ENCODE results near the gene LRRC55. TPM values are rescaled to one million over a fixed set of nuclear protein-coding genes. Genes with fewer than 3 reads are reported as not detected.

LRRC55 gene
- total RNA-seq, 3 donors from 2014 or later, result not detected

DNA sequence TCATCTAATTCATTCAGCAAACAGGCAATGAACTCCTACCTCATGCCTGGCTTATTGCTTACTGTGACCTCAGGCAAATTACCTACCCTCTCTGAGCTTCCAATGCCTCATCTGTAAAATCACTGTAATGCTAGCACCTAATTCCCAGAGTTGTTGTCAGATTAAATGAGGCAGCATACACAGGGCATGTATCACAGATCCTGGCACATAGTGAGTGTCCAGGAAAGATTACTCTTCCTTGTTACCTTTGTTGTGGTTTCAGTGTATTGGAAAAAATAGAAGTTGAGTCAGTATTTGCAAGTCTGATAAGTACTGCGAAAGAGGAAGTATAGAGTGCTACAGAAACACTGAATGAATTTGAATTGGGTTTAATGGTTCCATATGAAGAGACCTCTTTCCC lies 26.4 kb upstream of the LRRC55 start:
- Histone ChIP-seq H3K36me3 (no peaks in the 10 kb centered on the region), H3K4me3 (no peak overlapping the region), H3K9me3 (no peaks in the 10 kb centered on the region), H3K27me3 (peaks cover 0 to 6% of the 10 kb centered on the region in 2 donors), H3K4me1 (no peaks in the 10 kb centered on the region), H3K27ac (no peak overlapping the region)
- no peak for DNase-seq (ENCODE audit: low spot score in 2 of 2)
- TF ChIP-seq, protein P1, sequence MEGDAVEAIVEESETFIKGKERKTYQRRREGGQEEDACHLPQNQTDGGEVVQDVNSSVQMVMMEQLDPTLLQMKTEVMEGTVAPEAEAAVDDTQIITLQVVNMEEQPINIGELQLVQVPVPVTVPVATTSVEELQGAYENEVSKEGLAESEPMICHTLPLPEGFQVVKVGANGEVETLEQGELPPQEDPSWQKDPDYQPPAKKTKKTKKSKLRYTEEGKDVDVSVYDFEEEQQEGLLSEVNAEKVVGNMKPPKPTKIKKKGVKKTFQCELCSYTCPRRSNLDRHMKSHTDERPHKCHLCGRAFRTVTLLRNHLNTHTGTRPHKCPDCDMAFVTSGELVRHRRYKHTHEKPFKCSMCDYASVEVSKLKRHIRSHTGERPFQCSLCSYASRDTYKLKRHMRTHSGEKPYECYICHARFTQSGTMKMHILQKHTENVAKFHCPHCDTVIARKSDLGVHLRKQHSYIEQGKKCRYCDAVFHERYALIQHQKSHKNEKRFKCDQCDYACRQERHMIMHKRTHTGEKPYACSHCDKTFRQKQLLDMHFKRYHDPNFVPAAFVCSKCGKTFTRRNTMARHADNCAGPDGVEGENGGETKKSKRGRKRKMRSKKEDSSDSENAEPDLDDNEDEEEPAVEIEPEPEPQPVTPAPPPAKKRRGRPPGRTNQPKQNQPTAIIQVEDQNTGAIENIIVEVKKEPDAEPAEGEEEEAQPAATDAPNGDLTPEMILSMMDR (IDR thresholded peaks at IDR 0.05), result no peak
- TF ChIP-seq POLR2AphosphoS5 (IDR thresholded peaks at IDR 0.05) (no peak), POLR2A (IDR thresholded peaks at IDR 0.05) (no peak)
- intact Hi-C loops (cut with DNase I; ENCODE audit: low total_unique reads), result no loop called here

DNA sequence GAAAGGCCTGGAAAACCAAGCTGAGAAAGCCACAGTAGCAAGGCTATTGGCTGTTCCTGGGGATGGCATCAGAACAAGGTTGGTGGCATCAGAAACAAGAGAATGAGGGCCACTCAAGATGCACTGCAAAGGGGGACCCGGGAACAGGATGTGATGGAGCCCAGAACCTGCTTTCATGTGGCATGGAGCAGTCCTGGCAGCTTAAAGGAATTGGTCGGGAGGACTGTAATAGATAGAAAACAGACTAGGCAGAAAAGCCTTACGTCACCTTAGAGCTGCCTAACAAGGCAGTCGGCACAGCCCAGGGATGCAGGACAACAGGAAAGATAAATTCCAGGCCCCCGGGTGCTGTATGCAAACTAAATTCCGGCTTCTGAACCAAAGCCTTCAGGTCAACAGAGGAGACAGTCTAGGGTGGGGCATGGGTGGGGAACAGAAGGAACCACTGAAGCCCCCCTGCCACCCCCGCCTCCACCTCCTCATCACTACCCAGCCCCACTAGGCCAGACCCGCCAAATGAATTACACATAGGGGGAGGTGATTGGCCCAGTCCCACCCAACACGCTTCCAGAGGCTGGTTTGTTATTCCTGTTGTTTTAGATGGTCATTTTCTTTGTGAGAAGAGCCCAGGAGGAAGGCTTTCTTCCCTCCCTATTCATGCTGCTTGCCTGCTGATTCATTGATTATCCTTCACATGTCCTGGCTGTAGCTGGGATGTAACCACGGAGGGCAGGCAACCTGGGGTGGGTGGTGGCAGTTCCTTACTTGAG lies 25.7 kb upstream of the LRRC55 start:
- Histone ChIP-seq H3K36me3 (no peaks in the 10 kb centered on the region), H3K27me3 (peaks cover 0 to 6% of the 10 kb centered on the region in 2 donors), H3K9me3 (no peaks in the 10 kb centered on the region), H3K4me1 (no peaks in the 10 kb centered on the region), H3K27ac (no peak overlapping the region), H3K4me3 (no peak overlapping the region)
- TF ChIP-seq POLR2AphosphoS5 (IDR thresholded peaks at IDR 0.05) (no peak), POLR2A (IDR thresholded peaks at IDR 0.05) (no peak)
- TF ChIP-seq, protein P1 (IDR thresholded peaks at IDR 0.05), result no peak
- DNase-seq (ENCODE audit: low spot score in 2 of 2), result no peak
- intact Hi-C loops (cut with DNase I; ENCODE audit: low total_unique reads), result no loop called here

DNA sequence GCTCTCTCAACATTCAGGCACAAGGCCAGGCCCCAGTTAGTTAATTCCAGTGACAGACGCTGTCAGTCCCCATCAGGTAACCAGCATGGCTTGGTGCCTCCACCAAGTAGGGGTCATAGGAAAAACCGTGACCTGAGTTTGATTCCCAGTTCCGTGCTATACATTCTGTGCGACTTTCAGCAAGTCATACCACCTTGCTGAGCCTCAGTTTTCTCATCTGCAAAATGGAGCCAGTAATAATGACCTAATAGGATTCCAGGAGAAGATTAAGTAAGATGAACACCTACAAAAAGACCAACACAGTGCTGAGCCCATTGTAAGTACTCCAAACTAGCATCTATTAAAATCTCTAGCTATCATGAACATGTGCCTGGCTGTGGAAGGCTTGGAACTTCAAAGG lies 24.8 kb upstream of the LRRC55 start:
- H3K4me1 ChIP-seq, result no peaks in the 10 kb centered on the region
- no peaks in the 10 kb centered on the region for H3K9me3 ChIP-seq
- no peak for DNase-seq (ENCODE audit: low spot score in 2 of 2)
- TF ChIP-seq POLR2AphosphoS5 (IDR thresholded peaks at IDR 0.05) (no peak), POLR2A (IDR thresholded peaks at IDR 0.05) (no peak)
- TF ChIP-seq, protein P1 (IDR thresholded peaks at IDR 0.05), result no peak
- no peak overlapping the region for H3K4me3 ChIP-seq
- H3K27ac ChIP-seq, result no peak overlapping the region
- intact Hi-C loops (cut with DNase I; ENCODE audit: low total_unique reads), result no loop called here
- no peaks in the 10 kb centered on the region for H3K36me3 ChIP-seq
- H3K27me3 ChIP-seq, result peaks cover 0 to 6% of the 10 kb centered on the region in 2 donors

DNA sequence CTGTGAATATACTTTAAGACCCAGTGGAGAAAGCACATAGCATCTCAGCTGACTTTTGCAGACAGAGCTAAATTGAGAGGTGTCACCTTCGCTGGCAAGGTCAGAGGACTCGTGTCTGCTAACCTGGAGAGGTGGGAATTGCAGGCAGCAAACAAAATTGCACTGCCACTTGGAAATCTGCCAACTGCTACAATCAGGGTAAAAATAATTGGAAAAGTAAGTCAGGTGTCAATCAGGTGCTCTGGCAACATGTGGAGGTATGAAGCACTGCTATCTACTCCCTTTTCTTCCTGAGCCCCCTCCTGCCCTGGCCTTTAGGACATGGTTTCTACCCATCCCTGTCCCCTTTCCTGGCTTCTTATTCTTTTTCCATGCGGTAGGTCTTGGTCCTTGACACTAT lies 24.1 kb upstream of the LRRC55 start:
- intact Hi-C loops (cut with DNase I; ENCODE audit: low total_unique reads), result no loop called here
- H3K27me3 ChIP-seq, result peaks cover 0 to 6% of the 10 kb centered on the region in 2 donors
- H3K4me3 ChIP-seq, result no peak overlapping the region
- DNase-seq (ENCODE audit: low spot score in 2 of 2), result no peak
- no peaks in the 10 kb centered on the region for H3K9me3 ChIP-seq
- H3K4me1 ChIP-seq, result no peaks in the 10 kb centered on the region
- no peaks in the 10 kb centered on the region for H3K36me3 ChIP-seq
- H3K27ac ChIP-seq, result no peak overlapping the region
- TF ChIP-seq, protein P1 (IDR thresholded peaks at IDR 0.05), result no peak
- TF ChIP-seq POLR2AphosphoS5 (IDR thresholded peaks at IDR 0.05) (no peak), POLR2A (IDR thresholded peaks at IDR 0.05) (no peak)

DNA sequence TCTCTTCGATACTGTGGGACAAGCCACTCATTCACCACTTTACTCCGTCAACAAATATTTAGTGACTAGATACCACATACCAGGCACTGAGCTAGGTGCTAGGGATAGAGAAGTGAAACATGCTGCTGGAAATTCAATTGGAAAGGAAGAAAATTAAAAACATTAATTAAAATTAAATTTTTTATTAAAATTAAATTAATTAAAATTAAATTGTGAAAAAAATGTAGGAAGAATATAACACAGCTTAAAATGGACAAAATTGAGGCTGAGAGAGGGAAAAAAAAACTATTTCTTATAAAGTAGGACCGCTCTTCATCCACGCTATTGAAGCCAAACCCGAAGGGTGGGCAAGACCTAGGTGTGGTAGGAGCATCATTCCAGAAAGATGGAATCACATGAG lies 23.6 kb upstream of the LRRC55 start:
- H3K9me3 ChIP-seq, result no peaks in the 10 kb centered on the region
- H3K4me3 ChIP-seq, result no peak overlapping the region
- peaks cover 0 to 7% of the 10 kb centered on the region in 2 donors for H3K27me3 ChIP-seq
- DNase-seq (ENCODE audit: low spot score in 2 of 2), result no peak
- H3K27ac ChIP-seq, result no peak overlapping the region
- intact Hi-C loops (cut with DNase I; ENCODE audit: low total_unique reads), result no loop called here
- H3K4me1 ChIP-seq, result no peaks in the 10 kb centered on the region
- TF ChIP-seq, protein P1 (IDR thresholded peaks at IDR 0.05), result no peak
- H3K36me3 ChIP-seq, result no peaks in the 10 kb centered on the region
